Ovary (tissue), 9 donors: ENCODE results near the gene PPP6R3. TPM values are rescaled to one million over a fixed set of nuclear protein-coding genes. Genes with fewer than 3 reads are reported as not detected.
"Not testable (repeated sequence)": the region's sequence is repeated elsewhere in the genome, so short reads cannot be mapped to it uniquely, and the experiment has no call there.

Source experiments
- DNase-seq, 5 donors: peaks; one replicate each; pipeline ENCODE4 v3.0.0-alpha.2; 2019 to 2020
- H3K27ac ChIP-seq, 2 donors: fragments of 200-600 bp; one replicate each; pipeline versions ENCODE4 v1.5.1 to v1.8.0; 2019 to 2022
- H3K27me3 ChIP-seq: fragments of 200-600 bp; one replicate; pipeline ENCODE4 v1.8.0; 2022
- H3K36me3 ChIP-seq: fragments of 200-600 bp; sonication (generic); one replicate; pipeline ENCODE4 v1.5.1; 2019
- H3K4me1 ChIP-seq: one replicate; pipeline ENCODE4 v1.8.1; 2013; ENCODE audit warnings: mild to moderate bottlenecking, moderate library complexity; ENCODE audit not compliant: insufficient read depth
- H3K4me3 ChIP-seq: fragments of 200-600 bp; sonication (generic); one replicate; pipeline ENCODE4 v1.5.1; 2017
- H3K9me3 ChIP-seq, 2 donors: fragments of 200-600 bp in 1 of 2; sonication (generic) in 1 of 2; one replicate each; pipeline versions ENCODE4 v1.5.1 to v1.8.1; 2013 to 2019; ENCODE audit warnings: mild to moderate bottlenecking in 1 of 2, moderate library complexity in 1 of 2
- CTCF ChIP-seq, 3 donors: fragments of 450-650 bp in 2 of 3; fragments of 200-600 bp in 1 of 3; IDR thresholded peaks; one replicate each; pipeline versions ENCODE4 v1.5.1 to v1.8.0; 2016 to 2022; ENCODE audit warnings: antibody characterized with exemption in 3 of 3, mild to moderate bottlenecking in 1 of 3
- EP300 ChIP-seq: sonication (generic); formaldehyde crosslinking; IDR thresholded peaks from one replicate; pipeline ENCODE4 v1.6.1; 2017; ENCODE audit warnings: antibody characterized with exemption
- POLR2A ChIP-seq: fragments of 450-650 bp; IDR thresholded peaks from one replicate; pipeline ENCODE4 v1.6.1; 2017; ENCODE audit warnings: antibody characterized with exemption, mild to moderate bottlenecking, moderate library complexity
- WGBS, 3 donors: extraction: QIAGEN DNeasy Blood & Tissue Kit in 1 of 3; methylation state at CpG; one replicate each; pipeline versions ENCODE4 v1.1.5 to v1.1.7; 2013 to 2017; 5-methylcytosine and 5-hydroxymethylcytosine counted together
- intact Hi-C, 4 donors: fragments of 100-400 bp; cut with DNase I; formaldehyde crosslinking; loops; one replicate each; pipeline versions ENCODE4 v1.11.0 to v1.15.1; 2022 to 2023
- polyA plus RNA-seq, 2 donors: library from polyadenylated mRNA; stranded (reverse); fragments of 200-250 nt in 1 of 2; fragments of 350-450 nt in 1 of 2; fragmentation: Illumina TruSeq in 1 of 2; extraction: RNeasy Lipid Tissue Mini Kit (QIAGEN cat#74804) in 1 of 2; gene quantifications; one replicate each; pipeline ENCODE4 v1.2.3, GENCODE V29; 2013 to 2014
- total RNA-seq, 7 donors: library from RNA; depleted of rRNA in 2 of 7; stranded (reverse); fragments of >200 nt in 2 of 7; fragmentation: NEBNext Ultra II Directional in 3 of 7; extraction: Animal tissue kit (Norgen Biotek cat#: 25700) in 3 of 7; gene quantifications; one replicate each; pipeline versions ENCODE4 v1.1.0 to v1.2.4, GENCODE V29; 2016 to 2023
- donor health status: DM: no; HTN: no; CAD: no; lungs with moderate emphysema.
- donor health status: DM: no; HTN: no; CAD: no.
- donor health status: Bipolar disorder and iron deficiency.
- donor health status: DM: yes; HTN: yes; CAD: no.
- donor health status: DM: no; HTN: no; CAD: no.
- donor health status: DM: yes; HTN: yes; CAD: no.

The PPP6R3 gene
- total and polyA plus RNA-seq, 9 donors, result 36.4 to 122 (median 103) TPM

- H3K36me3 ChIP-seq, result no peaks in the 10 kb centered on the region
- TF ChIP-seq EP300, result no peak
- no peak for TF ChIP-seq POLR2A
- TF ChIP-seq CTCF (IDR thresholded peaks at IDR 0.05), result no peak
- H3K4me3 ChIP-seq, result no peak overlapping the region
- no peaks in the 10 kb centered on the region for H3K4me1 ChIP-seq
- intact Hi-C loops, result no loop called here
- no peak overlapping the region for H3K27ac ChIP-seq
- no peak for DNase-seq
- 64 to 78% (median 72%) methylated on average over 6 of the region's 6 CpGs for WGBS, 3 donors
- no peaks in the 10 kb centered on the region for H3K9me3 ChIP-seq
- no peaks in the 10 kb centered on the region for H3K27me3 ChIP-seq
Observed at GRCh38 chr11:68632802-68633201, 172.2 kb downstream of the PPP6R3 start.

- H3K4me1 ChIP-seq, H3K27me3 ChIP-seq, DNase-seq, H3K27ac ChIP-seq, H3K4me3 ChIP-seq, intact Hi-C loops, H3K9me3 ChIP-seq, H3K36me3 ChIP-seq: not testable (repeated sequence)
- WGBS, 3 donors, result 80 to 88% (median 86%) methylated on average over 7 of the region's 7 CpGs
Observed at GRCh38 chr11:68634606-68635005, 174.1 kb downstream of the PPP6R3 start.

- H3K4me3 ChIP-seq, H3K4me1 ChIP-seq, H3K9me3 ChIP-seq, H3K27ac ChIP-seq, H3K27me3 ChIP-seq, DNase-seq, H3K36me3 ChIP-seq, intact Hi-C loops: not testable (repeated sequence)
- 64 to 69% (median 65%) methylated on average over 6 to 7 of the region's 7 CpGs for WGBS, 3 donors
Observed at GRCh38 chr11:68635172-68635571, 174.6 kb downstream of the PPP6R3 start.

GRCh38 chr11:68635883-68636282 lies 175.3 kb downstream of the PPP6R3 start:
- H3K9me3 ChIP-seq, H3K36me3 ChIP-seq, DNase-seq, intact Hi-C loops, H3K27me3 ChIP-seq, H3K4me3 ChIP-seq, H3K27ac ChIP-seq, H3K4me1 ChIP-seq: not testable (repeated sequence)
- 45 to 54% (median 50%) methylated on average over 10 of the region's 10 CpGs for WGBS, 3 donors

GRCh38 chr11:68639322-68639721 lies 178.8 kb downstream of the PPP6R3 start:
- WGBS, 3 donors, result 82 to 89% (median 82%) methylated on average over 3 of the region's 3 CpGs
- H3K4me3 ChIP-seq, H3K4me1 ChIP-seq, intact Hi-C loops, H3K27me3 ChIP-seq, H3K9me3 ChIP-seq, H3K27ac ChIP-seq, DNase-seq, H3K36me3 ChIP-seq: not testable (repeated sequence)

GRCh38 chr11:68641880-68642279 lies 181.3 kb downstream of the PPP6R3 start:
- no peak overlapping the region for H3K27ac ChIP-seq
- no peak overlapping the region for H3K4me3 ChIP-seq
- H3K4me1 ChIP-seq, result no peaks in the 10 kb centered on the region
- no peaks in the 10 kb centered on the region for H3K27me3 ChIP-seq
- no peak for TF ChIP-seq CTCF (IDR thresholded peaks at IDR 0.05)
- no peak for TF ChIP-seq POLR2A
- TF ChIP-seq EP300, result no peak
- WGBS, 3 donors, result 79 to 84% (median 82%) methylated on average over 15 of the region's 15 CpGs
- intact Hi-C loops, result loop anchor here in 1 of 4 donors (10.0 kb wide), 1 partner anchor 73 kb away; no protein-coding TSS in a partner anchor
- no peak for DNase-seq
- H3K36me3 ChIP-seq, result no peaks in the 10 kb centered on the region
- no peaks in the 10 kb centered on the region for H3K9me3 ChIP-seq

GRCh38 chr11:68643585-68643984 lies 183.0 kb downstream of the PPP6R3 start:
- Histone ChIP-seq H3K27me3 (no peaks in the 10 kb centered on the region), H3K27ac (no peak overlapping the region), H3K9me3 (peaks cover 0 to 9% of the 10 kb centered on the region in 2 donors), H3K36me3 (no peaks in the 10 kb centered on the region), H3K4me3 (no peak overlapping the region), H3K4me1 (no peaks in the 10 kb centered on the region)
- DNase-seq, result no peak
- intact Hi-C loops, result loop anchor here in 1 of 4 donors (10.0 kb wide), 1 partner anchor 71 kb away; no protein-coding TSS in a partner anchor
- TF ChIP-seq CTCF (IDR thresholded peaks at IDR 0.05), result no peak
- TF ChIP-seq POLR2A, result no peak
- TF ChIP-seq EP300, result no peak
- WGBS, 3 donors, result 5 to 17% (median 13%) methylated on average over 12 of the region's 12 CpGs
